Measurements from ENCODE around the gene CBLC.

Gene CBLC

DNA sequence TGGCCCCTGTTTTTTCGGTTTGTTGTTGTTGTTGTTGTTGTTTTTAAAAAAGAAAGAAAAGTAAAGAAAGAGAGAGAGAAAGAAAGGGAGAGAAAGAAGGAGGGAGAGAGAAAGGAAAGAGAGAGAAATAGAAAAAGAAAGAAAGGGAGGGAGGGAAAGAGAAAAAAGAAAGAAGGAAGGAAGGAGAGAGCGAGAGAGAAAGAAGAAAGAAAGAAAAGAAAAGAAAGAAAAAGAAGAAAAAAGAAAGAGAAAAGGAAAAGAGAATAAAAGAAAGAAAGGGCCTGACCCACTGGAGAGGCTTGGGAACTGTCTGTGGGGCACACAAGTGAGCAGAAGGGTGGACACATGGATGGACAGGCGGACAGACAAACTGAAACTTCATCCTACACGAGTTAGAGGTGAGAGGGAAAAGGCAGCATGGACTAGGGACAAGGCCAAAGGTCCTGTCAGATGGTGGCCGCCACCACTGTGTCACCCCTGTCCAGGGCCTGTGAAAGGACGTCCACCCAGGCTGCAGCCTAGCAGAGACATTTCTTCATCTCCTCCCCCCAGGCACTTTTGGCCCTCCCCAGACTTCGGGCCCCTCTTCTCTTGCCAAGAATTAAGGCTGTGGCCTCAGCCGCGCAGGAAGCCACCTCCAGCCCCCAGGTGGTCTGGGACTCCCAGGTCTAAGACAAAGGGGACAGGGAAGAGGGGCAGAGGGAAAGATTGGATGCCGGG lies 22.1 kb downstream of the CBLC start:
- DNase-seq (ENCODE audit: low spot score): no peak

DNA sequence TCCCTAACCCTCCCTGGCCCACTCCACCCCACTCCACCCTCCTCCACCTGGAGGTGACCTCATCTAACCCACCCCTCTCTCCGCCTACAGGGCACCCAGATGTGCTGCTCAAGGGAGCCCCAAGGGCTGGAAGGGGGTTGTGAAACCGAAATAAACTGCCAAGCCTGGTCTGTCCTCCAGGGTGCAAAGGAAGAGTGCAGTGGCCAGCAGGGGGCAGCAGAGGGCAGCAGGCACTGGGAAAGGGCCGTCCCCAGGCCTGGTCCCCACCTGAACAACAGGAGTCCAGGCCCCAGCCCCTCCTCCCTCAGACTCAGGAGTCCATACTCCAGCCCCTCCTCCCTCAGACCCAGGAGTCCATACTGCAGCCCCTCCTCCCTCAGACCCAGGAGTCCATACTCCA lies 22.8 kb downstream of the CBLC start:
- peak; percentile 63 for DNase-seq (ENCODE audit: low spot score)

DNA sequence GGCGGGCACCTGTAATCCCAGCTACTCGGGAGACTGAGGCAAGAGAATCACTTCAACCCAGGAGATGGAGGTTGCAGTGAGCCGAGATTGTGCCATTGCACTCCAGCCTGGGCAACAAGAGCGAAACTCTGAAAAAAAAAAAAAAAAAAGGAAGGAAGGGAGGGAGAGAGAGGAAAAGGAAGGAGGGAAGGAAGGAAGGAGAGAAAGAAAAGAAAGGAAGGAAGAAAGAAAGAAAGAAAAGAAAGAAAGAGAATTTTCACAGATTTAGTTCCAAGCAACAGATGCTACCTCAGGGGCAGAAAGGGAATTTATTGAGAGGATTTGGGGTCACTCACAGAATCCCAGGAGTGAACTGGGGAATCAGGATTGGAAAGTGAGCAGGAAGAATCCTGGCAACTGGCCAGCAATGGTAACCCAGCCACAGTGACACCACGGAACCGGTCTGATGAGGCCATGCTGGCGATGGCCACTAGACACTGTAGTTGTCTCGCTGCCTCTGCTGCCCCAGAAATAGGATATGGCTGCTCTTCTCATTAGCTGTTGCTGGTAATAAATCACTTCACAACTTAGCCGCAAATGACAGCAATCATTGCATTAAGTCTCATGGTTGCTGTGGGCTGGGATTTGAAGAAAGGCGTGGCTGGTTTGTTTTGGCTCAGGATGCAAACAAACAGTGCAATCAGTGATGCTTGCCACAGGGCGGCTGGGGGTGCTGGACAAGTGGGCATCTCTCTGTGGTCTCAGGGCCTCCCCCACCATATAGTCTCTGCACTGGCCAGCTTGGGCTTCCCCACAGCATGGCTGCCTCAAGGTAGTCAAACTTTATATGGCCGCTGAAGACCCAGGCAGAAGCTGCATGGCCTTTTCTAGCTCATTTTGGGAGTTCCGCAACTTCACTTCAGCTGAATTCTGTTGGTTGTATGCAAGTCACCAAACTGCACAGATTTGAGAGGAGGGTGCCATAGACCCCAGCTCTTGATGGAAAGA lies 26.0 kb downstream of the CBLC start:
- DNase-seq (ENCODE audit: low spot score): no peak

DNA sequence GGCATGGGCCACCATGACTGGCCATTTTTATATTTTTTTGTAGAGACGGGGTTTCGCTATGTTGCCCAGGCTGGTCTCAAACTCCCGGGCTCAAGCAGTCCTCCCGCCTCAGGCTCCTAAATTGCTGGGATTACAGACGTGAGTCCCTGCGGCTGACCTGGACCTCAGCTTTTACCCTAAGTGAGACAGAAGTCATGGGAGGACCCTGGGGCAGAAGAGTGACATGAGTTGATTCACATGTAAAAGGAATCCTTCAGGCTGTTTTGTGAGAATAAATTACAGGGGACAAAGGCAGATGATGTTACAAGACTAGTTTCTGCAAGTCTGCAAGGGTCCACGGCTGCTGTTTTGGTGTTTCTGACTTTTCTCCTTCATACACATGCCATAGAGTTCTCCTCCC lies 28.6 kb downstream of the CBLC start:
- no peak for DNase-seq (ENCODE audit: low spot score)

DNA sequence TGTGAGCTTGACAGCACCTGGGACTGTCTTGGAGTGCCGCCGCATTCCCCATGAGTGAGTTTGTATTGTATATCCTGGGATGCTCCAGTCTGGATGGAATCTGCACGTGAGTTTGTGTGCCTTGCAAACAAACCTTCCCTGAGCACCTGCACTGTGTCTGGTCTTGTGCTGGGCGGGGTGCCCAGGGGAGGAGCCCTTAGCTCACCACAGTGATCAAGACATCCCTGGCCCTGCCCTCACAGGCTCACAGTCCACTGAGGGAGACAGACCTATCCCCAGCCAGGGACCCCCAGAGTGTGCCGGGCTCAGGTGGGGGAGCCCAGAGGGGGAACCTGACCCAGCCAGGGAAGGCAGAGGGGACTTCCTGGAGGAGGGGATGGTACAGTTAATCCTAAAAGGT lies 29.5 kb downstream of the CBLC start:
- DNase-seq (ENCODE audit: low spot score): no peak

DNA sequence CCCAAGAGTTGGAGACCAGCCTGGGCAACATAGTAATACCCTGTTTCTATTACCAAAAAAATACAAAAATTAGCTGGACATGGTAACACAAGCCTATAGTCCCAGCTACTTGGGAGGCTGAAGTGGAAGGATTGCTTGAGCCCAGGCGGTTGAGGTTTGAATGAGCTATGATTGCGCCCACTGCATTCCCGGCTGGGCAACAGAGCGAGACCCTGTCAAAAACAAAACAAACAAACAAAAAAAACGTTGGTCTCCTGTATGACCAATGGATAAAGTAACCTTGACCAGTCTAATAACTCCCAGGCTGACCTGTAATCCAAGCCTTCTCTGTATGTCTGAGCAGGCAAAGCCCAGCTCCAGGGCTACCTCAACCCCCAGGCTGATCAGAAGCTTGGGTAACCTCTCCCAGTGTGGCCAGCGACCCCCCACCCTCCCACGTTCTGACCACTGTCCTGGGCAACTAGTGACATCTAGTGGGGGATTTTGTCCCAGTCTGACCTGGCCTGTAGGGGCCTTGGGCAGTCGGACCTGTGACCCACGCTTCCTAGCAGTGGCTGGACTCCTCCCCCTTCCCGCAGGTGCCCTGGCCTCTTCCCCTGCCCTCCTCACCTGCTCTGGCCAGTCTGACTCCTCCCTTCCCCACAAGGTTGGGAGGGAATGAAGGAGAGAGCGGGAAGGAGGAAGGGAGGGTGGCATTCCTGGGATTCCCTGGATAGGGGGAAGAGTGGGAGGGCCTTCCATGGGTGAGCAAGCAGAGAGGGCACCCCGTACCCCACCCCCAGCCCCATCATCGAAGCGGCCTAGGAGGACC lies 30.2 kb downstream of the CBLC start:
- DNase-seq (ENCODE audit: low spot score): no peak

DNA sequence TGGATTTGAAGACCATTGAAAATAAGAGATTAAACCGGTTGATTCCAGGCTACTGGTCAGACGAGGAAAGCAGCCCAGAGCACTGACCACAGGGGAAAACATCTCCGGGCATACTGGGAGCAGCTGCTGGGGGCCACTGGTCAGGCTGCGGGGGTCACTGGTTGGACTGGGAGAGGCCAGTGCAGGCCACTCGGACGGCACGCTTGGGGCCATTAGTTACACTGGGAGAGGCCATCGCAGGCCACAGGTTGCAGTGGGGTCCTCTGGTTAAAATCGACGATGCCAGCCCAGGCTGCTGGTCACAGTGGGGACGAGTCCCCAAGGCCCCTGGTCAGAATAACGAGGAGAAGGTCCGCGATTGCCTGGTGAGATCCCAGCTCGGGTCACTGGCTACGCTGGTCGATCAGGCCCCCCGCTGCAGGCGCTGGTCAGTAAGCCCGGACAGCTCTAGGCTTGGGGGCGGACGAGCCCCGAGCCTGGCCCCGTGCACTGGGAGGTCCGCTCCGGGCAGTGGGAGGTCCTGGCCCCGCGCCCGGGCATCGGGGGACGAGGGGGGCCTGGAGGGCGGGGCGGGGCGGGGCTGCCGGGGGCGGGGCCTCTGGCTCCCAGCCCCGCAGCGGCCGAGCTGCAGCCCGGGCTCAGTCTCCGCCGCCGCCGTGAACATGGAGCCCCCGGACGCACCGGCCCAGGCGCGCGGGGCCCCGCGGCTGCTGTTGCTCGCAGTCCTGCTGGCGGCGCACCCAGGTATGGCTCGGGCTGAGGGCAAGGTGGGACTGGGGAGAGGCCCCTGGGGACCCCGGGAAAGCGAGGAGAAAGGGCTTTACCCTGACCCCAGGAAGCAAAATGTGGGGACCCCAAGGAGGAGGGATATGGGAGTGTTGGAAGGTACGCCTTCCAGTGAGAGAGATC lies 31.0 kb downstream of the CBLC start, which contains the start of gene BCAM:
TSS of gene BCAM (plus strand) at position 641 of the 909 bp plus-strand sequence. CDS start at position 663, 22 bp downstream.
- DNase-seq (ENCODE audit: low spot score): peak; percentile 26

DNA sequence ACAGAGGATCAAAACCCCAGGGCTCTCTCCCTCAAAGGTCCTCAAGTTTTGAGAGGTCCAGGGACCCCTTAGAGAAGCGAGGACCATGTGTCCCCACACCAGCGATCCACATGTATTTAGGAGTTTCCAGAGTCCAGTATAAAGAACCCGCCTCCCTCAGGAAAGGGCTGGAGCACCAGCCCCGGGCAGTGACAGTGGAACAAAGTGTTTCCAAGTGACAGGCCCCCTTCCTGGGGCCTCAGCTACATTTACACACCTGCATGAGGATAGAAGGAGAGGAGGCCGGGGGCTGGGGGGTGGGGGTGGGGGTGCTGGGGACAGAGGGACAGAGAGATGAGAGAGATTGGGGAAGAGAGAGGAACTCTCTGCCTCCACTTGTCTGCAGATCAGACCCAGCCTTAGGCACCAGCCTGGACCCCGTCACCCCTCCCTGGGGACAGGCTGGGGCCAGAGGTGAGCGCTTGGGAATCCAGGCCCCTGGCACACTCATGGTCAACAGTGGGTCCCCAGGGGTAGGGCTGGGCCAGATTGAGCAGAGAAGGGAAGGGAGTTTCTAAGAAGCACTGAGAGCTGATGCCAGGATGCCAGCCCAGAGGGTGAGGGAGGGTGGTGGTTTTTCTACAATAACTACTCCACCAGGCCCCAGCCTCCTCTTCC lies 32.0 kb downstream of the CBLC start:
- DNase-seq (ENCODE audit: low spot score): no peak

DNA sequence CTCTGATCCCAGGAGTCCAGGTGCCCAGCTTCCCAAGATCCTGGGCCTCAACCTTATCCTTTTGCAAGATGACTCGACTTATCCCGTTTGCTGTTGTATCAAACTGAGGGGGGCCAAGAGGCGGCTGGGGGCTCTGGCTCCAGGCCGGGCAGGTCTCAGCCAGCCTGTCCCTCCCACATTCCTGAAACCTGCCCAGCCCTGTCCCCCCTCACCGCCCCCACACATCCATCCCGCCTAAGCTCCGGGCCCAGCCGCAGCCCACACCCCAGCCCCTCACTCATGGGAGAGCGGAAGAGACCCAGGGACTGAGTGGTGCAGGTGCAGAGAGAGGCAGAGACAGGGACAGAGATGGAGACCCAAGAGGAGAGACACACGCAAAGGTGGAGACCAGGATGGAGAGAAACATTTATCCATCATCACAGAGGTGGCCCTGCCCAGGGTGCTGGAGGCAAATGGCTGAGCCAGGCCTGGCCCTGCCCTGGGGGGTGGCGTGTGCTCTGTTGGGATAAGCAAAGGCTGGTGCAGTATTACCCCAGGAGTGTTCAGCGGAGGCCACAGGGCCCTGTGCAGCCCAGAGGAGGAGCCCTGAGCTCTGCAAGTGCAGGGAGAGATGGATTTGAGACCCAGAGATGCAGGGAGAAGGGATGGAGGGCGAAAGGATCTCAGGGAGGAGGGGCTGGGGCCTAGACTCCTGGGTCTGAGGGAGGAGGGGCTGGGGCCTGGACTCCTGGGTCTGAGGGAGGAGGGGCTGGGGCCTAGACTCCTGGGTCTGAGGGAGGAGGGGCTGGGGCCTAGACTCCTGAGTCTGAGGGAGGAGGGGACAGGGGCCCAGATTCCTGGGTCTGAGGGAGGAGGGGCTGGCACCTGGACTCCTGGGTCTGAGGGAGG lies 32.8 kb downstream of the CBLC start:
- no peak for DNase-seq (ENCODE audit: low spot score)

DNA sequence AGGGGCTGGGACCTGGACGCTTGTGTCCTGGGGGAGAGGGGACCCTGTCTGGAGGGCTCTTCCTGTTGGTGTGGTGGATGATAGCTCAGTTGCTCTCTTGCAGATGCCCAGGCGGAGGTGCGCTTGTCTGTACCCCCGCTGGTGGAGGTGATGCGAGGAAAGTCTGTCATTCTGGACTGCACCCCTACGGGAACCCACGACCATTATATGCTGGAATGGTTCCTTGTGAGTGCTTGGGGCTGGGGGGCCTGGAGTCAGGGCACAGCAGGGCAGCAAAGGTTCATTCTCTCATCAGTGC lies 33.4 kb downstream of the CBLC start:
- DNase-seq (ENCODE audit: low spot score): no peak

DNA sequence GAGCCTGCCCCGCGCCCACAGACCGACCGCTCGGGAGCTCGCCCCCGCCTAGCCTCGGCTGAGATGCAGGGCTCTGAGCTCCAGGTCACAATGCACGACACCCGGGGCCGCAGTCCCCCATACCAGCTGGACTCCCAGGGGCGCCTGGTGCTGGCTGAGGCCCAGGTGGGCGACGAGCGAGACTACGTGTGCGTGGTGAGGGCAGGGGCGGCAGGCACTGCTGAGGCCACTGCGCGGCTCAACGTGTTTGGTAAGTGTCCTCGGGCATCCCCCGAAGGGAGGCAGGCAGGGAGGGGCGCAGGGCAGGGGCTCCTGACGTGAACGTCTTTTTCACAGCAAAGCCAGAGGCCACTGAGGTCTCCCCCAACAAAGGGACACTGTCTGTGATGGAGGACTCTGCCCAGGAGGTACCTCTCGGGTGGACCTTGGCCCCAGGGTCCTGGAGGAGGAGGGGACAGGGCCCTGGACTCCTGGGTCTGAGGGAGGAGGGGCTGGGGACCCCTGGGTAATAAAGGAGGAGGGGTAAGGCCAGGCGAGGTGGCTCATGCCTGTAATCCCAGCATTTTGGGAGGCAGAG lies 34.5 kb downstream of the CBLC start:
- no peak for DNase-seq (ENCODE audit: low spot score)

DNA sequence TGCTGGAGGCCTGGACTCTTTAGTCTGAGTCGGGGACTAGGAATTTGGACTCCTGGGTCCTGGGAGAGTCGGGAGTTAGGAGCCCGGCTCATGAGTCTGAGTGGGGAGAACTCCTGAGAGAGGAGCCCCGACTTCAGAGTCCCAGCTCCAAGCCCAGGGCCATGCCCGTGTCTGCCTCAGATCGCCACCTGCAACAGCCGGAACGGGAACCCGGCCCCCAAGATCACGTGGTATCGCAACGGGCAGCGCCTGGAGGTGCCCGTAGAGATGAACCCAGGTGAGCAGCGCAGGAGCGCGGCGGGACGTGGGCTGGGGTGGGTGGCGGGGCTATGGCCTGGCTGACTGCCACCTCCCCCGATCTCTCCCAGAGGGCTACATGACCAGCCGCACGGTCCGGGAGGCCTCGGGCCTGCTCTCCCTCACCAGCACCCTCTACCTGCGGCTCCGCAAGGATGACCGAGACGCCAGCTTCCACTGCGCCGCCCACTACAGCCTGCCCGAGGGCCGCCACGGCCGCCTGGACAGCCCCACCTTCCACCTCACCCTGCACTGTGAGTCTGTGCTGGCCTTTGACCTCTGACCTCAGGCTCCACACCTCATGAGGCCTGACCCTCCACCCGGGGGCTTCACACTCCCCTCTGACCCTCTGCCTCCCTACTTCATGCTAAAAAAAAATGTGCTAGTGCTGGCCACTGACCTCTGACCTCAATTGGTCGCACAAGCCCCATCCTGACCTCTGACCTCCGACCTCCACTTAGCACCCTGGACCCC lies 35.6 kb downstream of the CBLC start:
- no peak for DNase-seq (ENCODE audit: low spot score)

DNA sequence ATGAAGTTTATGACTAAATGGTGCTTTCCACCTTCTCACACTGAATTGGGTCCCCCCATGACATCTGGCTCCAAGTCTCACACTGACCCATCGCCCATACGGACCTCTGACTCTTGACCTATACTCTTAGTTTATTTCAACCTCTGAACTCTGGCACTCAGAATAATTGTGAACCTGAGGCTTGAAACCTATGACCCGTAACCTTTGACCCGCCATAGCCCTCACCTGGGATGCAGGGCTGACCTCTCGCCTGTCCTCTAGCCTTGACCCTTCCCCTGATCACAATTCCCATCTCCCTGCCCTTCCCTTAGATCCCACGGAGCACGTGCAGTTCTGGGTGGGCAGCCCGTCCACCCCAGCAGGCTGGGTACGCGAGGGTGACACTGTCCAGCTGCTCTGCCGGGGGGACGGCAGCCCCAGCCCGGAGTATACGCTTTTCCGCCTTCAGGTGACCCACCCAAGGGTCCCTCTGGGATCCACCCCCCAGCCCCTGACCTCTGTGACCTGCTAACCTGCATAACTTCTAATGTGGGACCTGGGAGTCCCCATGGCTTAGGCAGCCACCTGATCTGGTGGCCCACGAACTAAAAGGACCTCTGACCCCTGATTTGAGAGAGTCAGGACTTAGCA lies 36.3 kb downstream of the CBLC start:
- DNase-seq (ENCODE audit: low spot score): no peak

DNA sequence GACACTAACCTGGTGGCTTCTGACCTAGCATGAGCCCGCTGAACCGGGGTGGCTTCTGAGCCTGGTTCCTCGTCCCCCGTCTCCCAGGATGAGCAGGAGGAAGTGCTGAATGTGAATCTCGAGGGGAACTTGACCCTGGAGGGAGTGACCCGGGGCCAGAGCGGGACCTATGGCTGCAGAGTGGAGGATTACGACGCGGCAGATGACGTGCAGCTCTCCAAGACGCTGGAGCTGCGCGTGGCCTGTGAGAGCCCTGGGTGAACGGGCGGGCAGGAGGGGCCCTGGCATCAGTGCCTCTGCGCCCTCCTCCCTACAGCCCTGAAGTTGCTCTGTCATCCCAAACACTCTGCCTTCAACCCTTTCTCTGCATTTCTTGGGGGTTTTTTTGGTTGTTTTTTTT lies 36.8 kb downstream of the CBLC start:
- DNase-seq (ENCODE audit: low spot score): no peak

DNA sequence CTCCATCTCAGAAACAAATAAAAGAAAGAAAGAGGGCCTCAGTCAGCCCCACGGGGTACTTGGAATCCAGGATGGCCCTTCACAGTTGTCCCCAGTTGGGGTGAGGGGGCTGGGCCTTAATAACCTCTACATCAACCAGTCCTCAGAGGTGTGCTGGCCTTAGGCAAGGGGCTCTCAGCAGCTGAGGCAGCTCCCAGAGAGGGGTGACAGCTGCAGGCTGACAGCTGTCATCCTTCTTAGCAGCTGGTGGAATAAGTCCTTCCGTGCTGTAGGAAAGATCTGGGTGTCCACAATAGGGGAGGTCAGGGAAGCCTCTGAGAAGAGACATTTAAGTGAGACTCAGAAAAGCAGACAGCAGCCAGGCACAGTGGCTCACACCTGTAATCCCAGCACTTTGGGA lies 38.6 kb downstream of the CBLC start:
- DNase-seq (ENCODE audit: low spot score): no peak

DNA sequence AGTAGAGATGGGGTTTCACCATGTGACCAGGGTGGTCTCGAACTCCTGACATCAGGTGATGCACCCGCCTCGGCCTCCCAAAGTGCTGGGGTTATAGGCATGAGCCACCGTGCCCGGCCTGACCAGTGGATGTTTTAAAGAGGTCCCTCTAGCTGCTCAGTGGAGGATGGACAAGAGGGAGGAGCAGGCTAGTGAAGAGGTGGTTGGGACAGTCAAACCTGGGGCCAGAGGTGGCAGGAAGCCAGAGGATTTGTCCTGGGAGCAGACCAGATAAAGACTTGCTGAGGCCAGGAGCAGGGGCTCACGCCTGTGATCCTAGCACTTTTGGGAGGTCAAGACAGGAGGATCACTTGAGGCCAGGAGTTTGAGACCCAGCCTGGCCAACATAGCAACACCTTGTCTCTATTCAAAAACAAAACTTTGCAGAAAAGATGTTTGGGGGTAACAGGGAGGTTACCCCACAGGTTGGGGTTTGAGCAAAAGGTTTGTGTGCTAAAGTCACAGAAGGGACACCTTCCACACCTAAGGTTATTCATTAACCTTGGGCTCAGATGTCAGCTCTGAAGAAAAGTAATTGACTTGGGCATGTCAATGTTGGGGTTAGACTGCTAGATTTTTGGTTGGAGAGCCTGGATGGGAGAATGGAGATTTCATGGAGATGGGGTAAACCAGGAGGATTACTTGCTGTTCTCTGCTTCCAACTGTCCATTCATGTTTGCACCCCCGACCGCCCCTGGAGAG lies 40.2 kb downstream of the CBLC start:
- DNase-seq (ENCODE audit: low spot score): no peak

DNA sequence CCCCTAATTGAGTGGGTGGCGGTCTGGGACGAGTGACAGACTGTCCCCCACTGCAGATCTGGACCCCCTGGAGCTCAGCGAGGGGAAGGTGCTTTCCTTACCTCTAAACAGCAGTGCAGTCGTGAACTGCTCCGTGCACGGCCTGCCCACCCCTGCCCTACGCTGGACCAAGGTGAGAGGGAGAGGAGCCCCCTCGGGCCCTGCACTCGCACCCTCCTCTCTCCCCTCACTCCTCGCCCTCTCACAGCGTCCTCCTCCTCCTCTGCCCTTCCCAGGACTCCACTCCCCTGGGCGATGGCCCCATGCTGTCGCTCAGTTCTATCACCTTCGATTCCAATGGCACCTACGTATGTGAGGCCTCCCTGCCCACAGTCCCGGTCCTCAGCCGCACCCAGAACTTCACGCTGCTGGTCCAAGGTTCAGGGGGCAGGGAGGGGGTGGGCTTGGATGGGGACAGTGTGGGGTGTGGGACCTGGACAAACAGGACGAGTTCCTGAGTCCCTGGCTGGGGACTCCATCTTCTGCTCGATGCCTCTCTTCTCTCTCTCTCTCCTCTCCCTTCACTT lies 40.9 kb downstream of the CBLC start:
- DNase-seq (ENCODE audit: low spot score): no peak
